Activated CD8-positive, alpha-beta memory T cell treated with anti-CD3 and anti-CD28 coated beads, Interleukin-2, amount 10 ng/mL, durations not matched to agents 7 days and 5 days (primary cell): ENCODE results near the gene MUC2. TPM values are rescaled to one million over a fixed set of nuclear protein-coding genes. Genes with fewer than 3 reads are reported as not detected.

ENCODE experiments used
- ATAC-seq: fragments of 150-1000 bp; cut with Tn5 transposase; one replicate; pipeline ENCODE4 v1.10.0; 2021; ENCODE audit warnings: moderate library complexity
- CTCF ChIA-PET: fragments of 350-600 bp; sonication (Branson Sonifier 250); formaldehyde crosslinking; loops from one replicate; lab custom pipeline; 2021; ENCODE audit warnings: antibody characterized with exemption; lab: Charles Lee
- DNase-seq: peaks from one replicate; pipeline ENCODE4 v3.0.0-alpha.2; 2020
- H3K27ac Mint-ChIP-seq: one replicate; pipeline ENCODE4 v1.8.0; 2021; ENCODE audit warnings: mild to moderate bottlenecking, mixed read lengths
- H3K27me3 Mint-ChIP-seq: one replicate; pipeline ENCODE4 v1.8.0; 2021; ENCODE audit warnings: mixed read lengths
- H3K36me3 Mint-ChIP-seq: one replicate; pipeline ENCODE4 v1.8.0; 2021; ENCODE audit warnings: mild to moderate bottlenecking, mixed read lengths
- H3K4me1 Mint-ChIP-seq: one replicate; pipeline ENCODE4 v1.8.0; 2021; ENCODE audit warnings: mixed read lengths
- H3K4me3 Mint-ChIP-seq: one replicate; pipeline ENCODE4 v1.8.0; 2021; ENCODE audit warnings: mild to moderate bottlenecking, moderate library complexity, mixed read lengths
- H3K9me3 Mint-ChIP-seq: one replicate; pipeline ENCODE4 v1.8.0; 2022; ENCODE audit warnings: low read depth, mixed read lengths
- total RNA-seq, 2 experiments: library from RNA; stranded (reverse); gene quantifications; one replicate each; pipeline ENCODE4 v1.2.3, GENCODE V29; 2021

Gene MUC2
- total RNA-seq, 2 experiments from 2014 or later: not detected

DNA sequence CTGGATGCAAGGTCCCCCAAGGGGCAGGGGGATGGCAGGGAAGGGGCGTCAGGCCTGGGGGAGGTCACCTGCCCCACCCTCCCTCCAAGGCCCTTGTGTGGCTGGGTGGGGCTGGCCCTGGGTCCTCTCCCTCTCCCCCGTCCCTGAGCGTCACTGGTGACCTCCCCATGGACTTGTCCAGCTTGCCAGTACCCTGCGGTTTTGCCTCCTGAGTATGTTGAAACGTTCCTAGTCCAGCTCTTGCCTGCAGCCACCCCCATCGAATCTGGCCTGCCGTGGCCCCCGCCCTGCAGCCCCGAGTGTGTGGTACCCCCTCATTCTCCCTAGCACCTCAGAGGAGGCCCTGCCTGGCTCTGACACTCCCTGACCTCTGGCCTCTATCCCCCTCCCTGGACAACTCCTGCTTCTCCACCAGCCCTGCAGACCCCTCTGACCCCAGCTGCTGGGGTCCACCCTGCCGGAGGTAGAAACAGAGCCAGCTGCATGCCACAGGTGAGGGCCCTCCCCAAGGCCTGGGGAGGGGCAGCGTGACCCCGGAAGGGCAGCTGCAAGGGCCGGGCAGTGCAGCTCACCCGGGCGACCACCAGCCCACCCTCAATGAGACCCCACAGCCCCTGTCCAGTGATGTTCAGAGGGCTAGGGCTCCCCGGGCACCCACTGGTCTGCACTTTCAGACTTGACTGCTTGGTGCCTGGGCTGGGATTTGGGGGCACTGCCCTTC, 34.1 kb upstream of the MUC2 start:
- no peak overlapping the region for H3K27ac Mint-ChIP-seq
- no peak for ATAC-seq
- H3K36me3 Mint-ChIP-seq: no peaks in the 10 kb centered on the region
- no peak for DNase-seq
- no peaks in the 10 kb centered on the region for H3K4me1 Mint-ChIP-seq
- CTCF ChIA-PET: interaction anchor here (0.7 kb wide), 1 partner anchor 10 kb away, joined by 3 read pairs; no protein-coding TSS in a partner anchor
- no peaks in the 10 kb centered on the region for H3K9me3 Mint-ChIP-seq
- H3K4me3 Mint-ChIP-seq: no peak overlapping the region
- H3K27me3 Mint-ChIP-seq: no peaks in the 10 kb centered on the region

DNA sequence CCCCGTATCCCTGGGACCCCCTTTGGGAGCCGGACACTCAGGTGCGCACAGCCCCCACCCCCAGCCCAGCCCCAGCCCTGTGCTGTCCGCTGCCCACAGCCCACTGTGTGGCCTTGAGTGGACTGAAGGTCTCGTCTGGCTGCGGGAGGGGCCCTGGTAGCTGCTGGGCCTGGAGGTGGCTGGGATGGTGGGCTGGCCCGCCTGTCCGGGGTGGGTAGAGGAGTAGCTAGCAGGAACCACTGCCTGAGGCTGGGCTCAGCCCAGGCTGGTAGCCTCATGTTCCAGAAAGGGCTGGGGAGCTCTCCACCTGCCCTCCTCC, 33.6 kb upstream of the MUC2 start:
- H3K4me3 Mint-ChIP-seq: no peak overlapping the region
- H3K4me1 Mint-ChIP-seq: no peaks in the 10 kb centered on the region
- ATAC-seq (no peak), DNase-seq (no peak)
- no peaks in the 10 kb centered on the region for H3K36me3 Mint-ChIP-seq
- H3K9me3 Mint-ChIP-seq: no peaks in the 10 kb centered on the region
- peaks cover under 1% of the 10 kb centered on the region for H3K27me3 Mint-ChIP-seq
- CTCF ChIA-PET: interaction anchor here (0.7 kb wide), 1 partner anchor 10 kb away, joined by 3 read pairs; no protein-coding TSS in a partner anchor
- H3K27ac Mint-ChIP-seq: no peak overlapping the region

GRCh38 chr11:1041471-1041870, 33.2 kb upstream of the MUC2 start:
- Mint-ChIP-seq H3K27me3 (peaks cover 4% of the 10 kb centered on the region), H3K36me3 (no peaks in the 10 kb centered on the region), H3K4me3 (no peak overlapping the region), H3K4me1 (no peaks in the 10 kb centered on the region), H3K9me3 (no peaks in the 10 kb centered on the region), H3K27ac (no peak overlapping the region)
- no peak for DNase-seq
- CTCF ChIA-PET: interaction anchor here (0.7 kb wide), 1 partner anchor 9 kb away, joined by 3 read pairs; no protein-coding TSS in a partner anchor
- ATAC-seq: no peak

GRCh38 chr11:1041936-1042608, 32.6 kb upstream of the MUC2 start:
- no peak overlapping the region for H3K27ac Mint-ChIP-seq
- peaks cover 4% of the 10 kb centered on the region for H3K27me3 Mint-ChIP-seq
- no peak for ATAC-seq
- no peaks in the 10 kb centered on the region for H3K4me1 Mint-ChIP-seq
- no peaks in the 10 kb centered on the region for H3K36me3 Mint-ChIP-seq
- DNase-seq: no peak
- H3K4me3 Mint-ChIP-seq: no peak overlapping the region
- CTCF ChIA-PET: interaction anchor here (1.0 kb wide), 1 partner anchor 12 kb away, joined by 3 read pairs; no protein-coding TSS in a partner anchor
- H3K9me3 Mint-ChIP-seq: no peaks in the 10 kb centered on the region

GRCh38 chr11:1042626-1043562, 31.8 kb upstream of the MUC2 start:
- CTCF ChIA-PET: interaction anchor here (1.0 kb wide), 1 partner anchor 11 kb away, joined by 3 read pairs; no protein-coding TSS in a partner anchor
- Mint-ChIP-seq H3K4me3 (no peak overlapping the region), H3K27ac (no peak overlapping the region), H3K4me1 (no peaks in the 10 kb centered on the region), H3K36me3 (no peaks in the 10 kb centered on the region), H3K27me3 (peaks cover 4% of the 10 kb centered on the region), H3K9me3 (no peaks in the 10 kb centered on the region)
- DNase-seq (no peak), ATAC-seq (no peak)

DNA sequence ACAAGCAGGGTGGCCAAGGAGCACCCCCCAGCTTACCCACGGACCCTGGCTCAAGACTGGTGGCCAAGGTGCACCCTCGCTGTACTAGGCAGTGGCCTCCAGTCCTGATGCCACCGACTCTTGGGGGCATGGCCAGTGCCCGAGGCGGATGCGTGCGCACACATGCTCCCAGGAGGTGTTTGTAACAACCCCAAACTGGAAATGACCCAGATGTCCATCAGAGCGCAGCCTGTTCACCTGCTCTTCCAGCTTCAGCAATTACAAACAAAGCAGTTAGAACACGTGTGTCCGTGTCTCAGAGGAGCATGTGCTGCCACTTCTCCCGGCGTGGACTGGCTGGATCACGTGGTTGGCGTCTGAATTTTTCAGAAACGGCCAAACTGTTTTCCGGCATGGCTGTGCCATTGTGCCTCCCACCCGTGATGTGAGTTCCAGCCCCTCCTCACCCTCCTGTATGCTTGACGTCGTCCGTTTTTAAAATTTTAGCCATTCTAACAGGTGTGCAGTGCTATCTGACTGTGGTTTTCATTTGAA, 31.0 kb upstream of the MUC2 start:
- peaks cover 4% of the 10 kb centered on the region for H3K27me3 Mint-ChIP-seq
- DNase-seq: no peak

DNA sequence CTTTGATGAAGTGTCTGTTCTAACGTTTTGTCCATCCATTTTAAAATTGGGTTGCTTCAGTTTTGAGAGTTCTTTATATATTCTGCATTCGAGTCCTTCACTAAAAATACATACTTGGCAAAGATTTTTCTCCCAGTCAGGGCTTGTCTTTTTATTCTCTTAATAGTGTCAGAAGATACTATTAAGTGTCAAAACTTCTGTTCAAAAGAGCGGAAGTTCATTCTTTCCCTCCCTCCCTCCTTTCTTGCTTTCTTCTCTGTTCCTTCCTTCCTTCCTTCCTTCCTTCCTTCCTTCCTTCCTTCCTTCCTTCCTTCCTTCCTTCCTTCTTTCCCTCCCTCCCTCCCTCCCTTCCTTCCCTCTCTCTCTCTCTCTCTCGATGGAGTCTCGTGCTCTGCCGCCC, 30.5 kb upstream of the MUC2 start:
- H3K4me1 Mint-ChIP-seq: no peaks in the 10 kb centered on the region
- H3K27ac Mint-ChIP-seq: no peak overlapping the region
- no peaks in the 10 kb centered on the region for H3K9me3 Mint-ChIP-seq
- peaks cover 4% of the 10 kb centered on the region for H3K27me3 Mint-ChIP-seq
- no peak overlapping the region for H3K4me3 Mint-ChIP-seq
- no peaks in the 10 kb centered on the region for H3K36me3 Mint-ChIP-seq
- DNase-seq: no peak
- no peak for ATAC-seq
- CTCF ChIA-PET: no interaction called here

More for the DNA sequence above, 31.0 kb upstream of the MUC2 start:
- no peaks in the 10 kb centered on the region for H3K36me3 Mint-ChIP-seq
- no peak for ATAC-seq
- CTCF ChIA-PET: no interaction called here
- no peak overlapping the region for H3K27ac Mint-ChIP-seq
- no peaks in the 10 kb centered on the region for H3K4me1 Mint-ChIP-seq
- no peak overlapping the region for H3K4me3 Mint-ChIP-seq
- H3K9me3 Mint-ChIP-seq: no peaks in the 10 kb centered on the region

DNA sequence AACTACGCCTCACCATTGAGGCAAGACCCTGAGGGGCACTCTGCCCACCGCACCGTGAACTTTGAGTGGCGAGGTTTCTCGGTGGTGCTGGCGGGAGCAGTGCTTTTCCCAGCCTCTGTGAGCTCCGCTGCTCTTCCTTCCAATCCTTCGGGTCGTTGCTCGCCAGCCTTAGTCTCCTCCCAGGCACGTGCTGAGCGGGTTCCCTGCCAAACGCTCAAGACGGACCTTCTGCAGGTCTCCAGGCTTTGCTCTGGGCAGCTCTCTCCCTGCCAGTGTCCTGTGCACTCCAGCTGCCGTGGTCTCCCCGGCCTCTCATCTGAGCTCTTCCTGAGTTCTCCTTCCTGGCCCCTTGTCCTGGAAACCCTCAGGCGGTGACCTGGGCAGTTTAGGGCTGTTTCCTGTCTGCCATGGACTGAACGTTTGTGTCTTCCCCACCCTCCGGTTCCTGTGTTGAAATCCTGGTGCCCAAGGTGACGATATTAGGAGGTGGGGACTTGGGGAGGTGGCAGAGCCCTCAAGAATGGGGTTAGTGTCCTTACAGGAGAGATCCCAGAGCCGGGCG, 27.0 kb upstream of the MUC2 start:
- Mint-ChIP-seq H3K27me3 (peaks cover 4% of the 10 kb centered on the region), H3K9me3 (no peaks in the 10 kb centered on the region), H3K4me3 (no peak overlapping the region), H3K36me3 (no peaks in the 10 kb centered on the region), H3K27ac (no peak overlapping the region), H3K4me1 (no peaks in the 10 kb centered on the region)
- ATAC-seq (no peak), DNase-seq (no peak)
- CTCF ChIA-PET: interaction anchor here (1.2 kb wide), 1 partner anchor 199 kb away, joined by 4 read pairs; no protein-coding TSS in a partner anchor

- Mint-ChIP-seq H3K36me3 (no peaks in the 10 kb centered on the region), H3K4me3 (no peak overlapping the region), H3K4me1 (no peaks in the 10 kb centered on the region), H3K9me3 (no peaks in the 10 kb centered on the region), H3K27me3 (peaks cover 4% of the 10 kb centered on the region), H3K27ac (no peak overlapping the region)
- ATAC-seq: no peak
- no peak for DNase-seq
- CTCF ChIA-PET: interaction anchor here (1.2 kb wide), 1 partner anchor 199 kb away, joined by 4 read pairs; no protein-coding TSS in a partner anchor
These were observed 26.2 kb upstream of the MUC2 start for GRCh38 chr11:1048375-1049070.

GRCh38 chr11:1049071-1049405, 25.6 kb upstream of the MUC2 start:
- H3K4me3 Mint-ChIP-seq: no peak overlapping the region
- CTCF ChIA-PET: interaction anchor here (1.1 to 3.4 kb wide), 2 partner anchors 155 to 200 kb away, joined by 4 to 41 read pairs; no protein-coding TSS in a partner anchor
- DNase-seq: no peak
- no peak for ATAC-seq
- peaks cover 4% of the 10 kb centered on the region for H3K27me3 Mint-ChIP-seq
- no peaks in the 10 kb centered on the region for H3K9me3 Mint-ChIP-seq
- H3K27ac Mint-ChIP-seq: no peak overlapping the region
- no peaks in the 10 kb centered on the region for H3K36me3 Mint-ChIP-seq
- H3K4me1 Mint-ChIP-seq: no peaks in the 10 kb centered on the region

GRCh38 chr11:1049431-1049891, 25.2 kb upstream of the MUC2 start:
- Mint-ChIP-seq H3K36me3 (no peaks in the 10 kb centered on the region), H3K4me3 (no peak overlapping the region), H3K4me1 (no peaks in the 10 kb centered on the region), H3K27ac (no peak overlapping the region), H3K27me3 (peaks cover 4% of the 10 kb centered on the region), H3K9me3 (no peaks in the 10 kb centered on the region)
- CTCF ChIA-PET: interaction anchor here (1.1 to 3.4 kb wide), 3 partner anchors 156 to 201 kb away, joined by 4 to 41 read pairs (median 6); no protein-coding TSS in a partner anchor
- ATAC-seq: no peak
- no peak for DNase-seq
